Calu3 (cell line): ENCODE measurements around the gene FGF13. TPM values are rescaled to one million over a fixed set of nuclear protein-coding genes. Genes with fewer than 3 reads are reported as not detected.

Experiments
- BruUV-seq: library from RNA; stranded (reverse); fragments of 400-500 nt; replicated peaks from 2 replicates; lab custom pipeline; 2021; lab: Mats Ljungman, UMichigan
- CTCF ChIA-PET: fragments of 300-600 bp; sonication (Branson Sonifier 250); formaldehyde crosslinking; loops from one replicate; lab custom pipeline; 2022; ENCODE audit warnings: antibody characterized with exemption; lab: Charles Lee
- DNase-seq: peaks from one replicate; pipeline ENCODE4 v3.0.0; 2022
- H3K27ac Mint-ChIP-seq: one replicate; pipeline ENCODE4 v1.8.0; 2022; ENCODE audit warnings: mixed read lengths; ENCODE audit not compliant: unreplicated experiment
- H3K27me3 Mint-ChIP-seq: one replicate; pipeline ENCODE4 v1.8.0; 2022; ENCODE audit warnings: mixed read lengths; ENCODE audit not compliant: unreplicated experiment
- H3K36me3 Mint-ChIP-seq: one replicate; pipeline ENCODE4 v1.8.0; 2022; ENCODE audit warnings: mild to moderate bottlenecking, moderate library complexity, mixed read lengths; ENCODE audit not compliant: insufficient read depth, unreplicated experiment
- H3K4me1 Mint-ChIP-seq: one replicate; pipeline ENCODE4 v1.8.0; 2022; ENCODE audit warnings: mild to moderate bottlenecking, low read depth, mixed read lengths; ENCODE audit not compliant: unreplicated experiment
- H3K4me3 Mint-ChIP-seq: one replicate; pipeline ENCODE4 v1.8.0; 2022; ENCODE audit warnings: mild to moderate bottlenecking, low read depth, moderate library complexity, mixed read lengths; ENCODE audit not compliant: unreplicated experiment
- H3K9me3 Mint-ChIP-seq: one replicate; pipeline ENCODE4 v1.8.0; 2022; ENCODE audit warnings: low read depth, mixed read lengths; ENCODE audit not compliant: unreplicated experiment
- intact Hi-C: fragments of 100-400 bp; cut with micrococcal nuclease; formaldehyde crosslinking; loops from one replicate; pipeline ENCODE4 v1.10.0; 2022; ENCODE audit not compliant: unreplicated experiment
- total RNA-seq: library from RNA; stranded (reverse); gene quantifications from 2 replicates; pipeline ENCODE4 v1.2.3, GENCODE V29; 2022
- TF ChIP-seq, protein P1 (sequence below): fragments of 200-600 bp; IDR thresholded peaks from one replicate; pipeline ENCODE4 v1.8.0; 2022; ENCODE audit warnings: antibody characterized with exemption; ENCODE audit not compliant: unreplicated experiment

FGF13 gene
- total RNA-seq, 1 experiment from 2014 or later, result not detected

DNA sequence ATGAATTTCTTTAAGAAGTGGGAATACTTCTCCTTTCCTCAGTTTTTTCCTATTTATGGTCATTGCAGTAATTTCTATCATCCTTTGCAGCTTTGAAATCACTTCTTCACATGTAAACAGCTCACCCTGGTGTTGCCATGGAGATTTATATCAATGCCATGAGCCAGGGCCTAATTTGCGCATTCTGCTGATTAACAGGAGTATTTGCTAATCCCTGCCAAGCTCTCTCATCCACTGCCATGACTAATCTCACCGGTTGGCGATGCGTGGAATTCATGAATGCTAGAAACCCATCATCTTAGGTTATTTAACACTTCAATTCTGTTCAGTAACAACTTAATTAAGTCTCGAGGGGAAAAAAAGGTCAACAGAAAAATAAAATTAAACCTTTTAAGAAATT lies 11.8 kb upstream of the FGF13 start:
- Mint-ChIP-seq H3K4me3 (no peak overlapping the region), H3K4me1 (no peaks in the 10 kb centered on the region), H3K36me3 (no peaks in the 10 kb centered on the region), H3K9me3 (no peaks in the 10 kb centered on the region), H3K27ac (no peak overlapping the region), H3K27me3 (no peaks in the 10 kb centered on the region)
- no peak for DNase-seq
- intact Hi-C loops, result no loop called here
- CTCF ChIA-PET, result no interaction called here
- no TSS peak for BruUV-seq
- TF ChIP-seq, protein P1, sequence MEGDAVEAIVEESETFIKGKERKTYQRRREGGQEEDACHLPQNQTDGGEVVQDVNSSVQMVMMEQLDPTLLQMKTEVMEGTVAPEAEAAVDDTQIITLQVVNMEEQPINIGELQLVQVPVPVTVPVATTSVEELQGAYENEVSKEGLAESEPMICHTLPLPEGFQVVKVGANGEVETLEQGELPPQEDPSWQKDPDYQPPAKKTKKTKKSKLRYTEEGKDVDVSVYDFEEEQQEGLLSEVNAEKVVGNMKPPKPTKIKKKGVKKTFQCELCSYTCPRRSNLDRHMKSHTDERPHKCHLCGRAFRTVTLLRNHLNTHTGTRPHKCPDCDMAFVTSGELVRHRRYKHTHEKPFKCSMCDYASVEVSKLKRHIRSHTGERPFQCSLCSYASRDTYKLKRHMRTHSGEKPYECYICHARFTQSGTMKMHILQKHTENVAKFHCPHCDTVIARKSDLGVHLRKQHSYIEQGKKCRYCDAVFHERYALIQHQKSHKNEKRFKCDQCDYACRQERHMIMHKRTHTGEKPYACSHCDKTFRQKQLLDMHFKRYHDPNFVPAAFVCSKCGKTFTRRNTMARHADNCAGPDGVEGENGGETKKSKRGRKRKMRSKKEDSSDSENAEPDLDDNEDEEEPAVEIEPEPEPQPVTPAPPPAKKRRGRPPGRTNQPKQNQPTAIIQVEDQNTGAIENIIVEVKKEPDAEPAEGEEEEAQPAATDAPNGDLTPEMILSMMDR, result no peak

GRCh38 chrX:138719396-138719795 lies 7.9 kb upstream of the FGF13 start:
- no peaks in the 10 kb centered on the region for H3K27me3 Mint-ChIP-seq
- CTCF ChIA-PET, result no interaction called here
- DNase-seq, result no peak
- BruUV-seq, result no TSS peak
- intact Hi-C loops, result no loop called here
- H3K36me3 Mint-ChIP-seq, result no peaks in the 10 kb centered on the region
- TF ChIP-seq, protein P1, result no peak
- H3K27ac Mint-ChIP-seq, result no peak overlapping the region
- H3K4me3 Mint-ChIP-seq, result no peak overlapping the region
- H3K4me1 Mint-ChIP-seq, result no peaks in the 10 kb centered on the region
- peaks cover 4% of the 10 kb centered on the region for H3K9me3 Mint-ChIP-seq

DNA sequence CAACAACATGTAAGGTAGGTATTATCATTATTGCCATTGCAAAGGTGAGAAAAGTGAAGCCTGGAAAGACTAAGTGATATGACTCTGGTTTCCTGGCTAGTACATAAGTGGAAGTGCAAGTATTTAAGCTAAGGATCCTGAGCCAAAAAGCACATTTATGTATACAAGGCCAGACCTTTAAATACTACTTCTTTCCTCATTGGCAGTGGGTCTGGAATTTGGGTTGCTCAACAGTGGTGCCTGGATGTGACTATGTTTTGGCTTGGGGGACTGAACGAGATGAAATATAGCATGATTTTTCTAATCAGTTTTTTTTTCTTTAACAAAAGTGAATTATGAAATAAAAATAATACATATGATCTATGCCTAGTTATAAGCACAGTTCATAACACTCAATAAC lies 7.4 kb upstream of the FGF13 start:
- no peak overlapping the region for H3K27ac Mint-ChIP-seq
- no peaks in the 10 kb centered on the region for H3K27me3 Mint-ChIP-seq
- intact Hi-C loops, result no loop called here
- BruUV-seq, result no TSS peak
- DNase-seq, result no peak
- CTCF ChIA-PET, result no interaction called here
- TF ChIP-seq, protein P1, result no peak
- H3K4me3 Mint-ChIP-seq, result no peak overlapping the region
- no peaks in the 10 kb centered on the region for H3K4me1 Mint-ChIP-seq
- H3K36me3 Mint-ChIP-seq, result no peaks in the 10 kb centered on the region
- peaks cover 4% of the 10 kb centered on the region for H3K9me3 Mint-ChIP-seq

DNA sequence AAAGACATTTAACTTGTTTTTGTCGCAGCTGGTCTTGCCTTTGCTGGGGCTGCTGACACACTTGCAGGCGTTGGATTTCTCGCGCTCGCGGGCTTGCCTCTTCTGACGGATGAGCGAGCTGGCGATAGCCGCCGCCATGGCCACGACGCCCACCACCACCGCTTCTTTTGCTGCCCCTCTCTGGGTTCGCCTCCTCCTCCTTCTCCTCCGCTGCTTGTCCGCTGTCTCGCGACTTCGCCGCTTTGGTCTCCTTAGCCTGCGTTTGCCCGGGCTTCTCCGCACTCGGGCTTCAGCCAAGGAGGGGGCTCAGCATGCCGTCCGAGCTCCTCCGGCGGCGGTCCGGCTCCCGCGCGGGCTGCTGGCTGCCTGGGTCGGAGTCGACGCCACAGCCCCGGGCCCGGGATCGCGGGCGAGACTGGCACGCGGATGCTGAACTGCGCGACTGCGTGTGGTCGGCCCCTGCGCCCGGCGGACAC lies 613 bp downstream of the FGF13 start:
- Mint-ChIP-seq H3K27me3 (peaks cover 12% of the 10 kb centered on the region), H3K9me3 (peaks cover 4% of the 10 kb centered on the region), H3K4me1 (no peaks in the 10 kb centered on the region), H3K27ac (no peak overlapping the region), H3K4me3 (no peak overlapping the region), H3K36me3 (no peaks in the 10 kb centered on the region)
- intact Hi-C loops, result no loop called here
- TF ChIP-seq, protein P1, result no peak
- no TSS peak for BruUV-seq
- CTCF ChIA-PET, result no interaction called here
- DNase-seq, result no peak
